Stimulated activated CD4-positive, alpha-beta T cell treated with anti-CD3 and anti-CD28 coated beads, Interleukin-4, amount 100 ng/mL, for 48 hours (primary cell): Measurements from ENCODE around the gene COX5A.
"Not testable (repeated sequence)": the region's sequence is repeated elsewhere in the genome, so short reads cannot be mapped to it uniquely, and the experiment has no call there.

ENCODE experiments used
- DNase-seq, 2 donors: peaks; one replicate each; pipeline ENCODE4 v3.0.0-alpha.2; 2020; ENCODE audit warnings: low read depth in 2 of 2

COX5A gene

DNA sequence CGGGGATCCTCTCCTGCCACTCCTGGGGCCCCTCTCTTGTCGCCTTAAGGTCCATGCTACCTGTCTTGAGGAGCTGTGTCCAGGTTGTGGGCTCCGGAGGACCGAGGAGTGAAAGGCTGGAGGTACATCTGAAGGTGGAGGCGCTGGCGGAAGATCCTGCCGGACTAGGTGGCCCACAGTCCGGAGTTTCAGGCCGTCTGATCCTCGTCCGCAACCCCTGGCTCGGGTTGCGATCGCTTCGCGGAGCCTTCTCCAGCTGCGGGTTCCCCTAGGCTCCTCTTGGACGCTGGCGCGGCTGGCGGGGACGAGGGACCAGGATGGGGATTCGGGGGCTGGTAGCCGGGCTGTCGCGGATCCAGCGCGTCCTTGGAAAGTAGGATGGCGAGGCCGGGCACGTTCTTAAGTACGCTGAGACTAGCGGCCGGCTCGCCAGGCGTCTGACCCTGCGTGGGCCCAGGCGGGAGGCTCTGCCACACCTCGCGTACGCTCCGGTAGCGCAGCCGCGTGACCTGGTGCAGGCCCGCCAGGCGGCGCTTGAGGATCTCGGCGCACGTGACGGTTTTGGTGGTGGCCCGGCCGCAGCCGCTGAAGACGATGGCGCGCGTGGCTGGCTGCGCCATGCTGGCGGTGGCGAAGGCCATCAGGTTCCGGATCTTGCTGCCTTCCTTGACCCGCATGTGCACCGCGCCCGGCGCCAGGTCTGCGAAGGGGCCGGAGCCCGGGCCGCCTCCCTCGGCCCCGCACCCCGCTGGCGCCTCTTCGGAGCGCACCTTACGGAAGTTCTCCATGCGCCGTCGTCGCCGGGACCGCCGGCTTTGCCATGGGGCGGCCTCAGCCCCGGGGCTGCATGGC is 18.1 kb upstream of the COX5A start:
- DNase-seq = peak; percentile 63 to 65

DNA sequence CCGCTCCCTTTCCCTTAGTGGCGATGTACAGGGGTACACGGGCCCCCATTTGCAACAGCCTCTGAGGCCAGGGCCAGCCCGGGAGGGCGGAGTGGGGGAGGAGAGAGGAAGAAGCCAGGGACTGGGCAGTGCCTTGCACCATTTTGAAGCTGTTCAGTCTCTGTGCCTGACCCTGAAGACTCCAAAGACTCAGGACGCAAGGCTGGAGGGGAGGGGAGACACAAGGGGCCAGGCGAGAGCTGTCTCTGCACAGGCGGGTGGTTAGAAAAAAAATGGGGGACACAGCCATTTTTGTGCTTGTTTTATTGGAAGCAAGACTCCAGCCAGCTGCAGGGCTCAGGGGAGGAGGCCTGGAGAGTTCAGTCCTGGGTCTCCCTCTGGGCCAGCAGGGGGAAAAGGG is 17.1 kb upstream of the COX5A start:
- no peak for DNase-seq

DNA sequence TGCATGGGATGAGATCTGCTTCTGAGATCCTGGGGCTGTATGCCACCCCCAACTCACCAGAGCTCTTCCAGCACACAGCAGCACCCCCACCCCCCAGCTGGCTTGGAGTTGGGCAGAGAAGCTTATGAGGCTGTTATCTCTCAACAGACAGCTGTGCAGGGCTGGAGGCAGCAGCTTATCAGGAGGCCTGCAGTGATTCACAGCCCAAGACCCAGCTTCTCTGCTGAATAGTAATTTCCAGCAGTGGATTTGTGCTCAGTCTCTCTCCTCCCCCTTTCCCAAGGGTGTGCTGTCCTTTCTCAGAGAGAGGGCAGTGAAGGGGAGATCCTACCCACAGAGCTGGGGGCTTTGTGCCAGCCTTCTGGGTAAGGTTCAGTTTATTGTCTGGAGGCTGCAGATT is 16.6 kb upstream of the COX5A start:
- DNase-seq = no peak

DNA sequence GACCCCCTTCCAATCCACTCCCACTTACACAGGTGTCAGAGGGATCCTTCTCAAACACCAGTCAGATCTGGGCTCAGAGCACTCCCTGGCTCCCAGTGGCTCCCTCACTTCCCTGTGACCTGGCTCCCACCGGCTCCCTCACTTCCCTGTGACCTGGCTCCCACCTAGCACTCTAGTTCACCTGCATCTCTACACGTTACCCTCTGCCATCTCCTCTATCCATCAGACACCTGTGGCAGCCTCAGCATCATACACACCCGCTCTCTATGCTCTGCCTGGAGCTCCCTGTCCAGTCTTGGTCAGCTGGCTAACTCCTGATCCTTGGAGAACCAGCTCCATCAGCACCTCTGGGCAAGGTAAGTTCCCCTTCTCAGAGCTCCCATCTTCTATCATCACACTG is 13.1 kb upstream of the COX5A start:
- DNase-seq = no peak

GRCh38 chr15:74950078-74950908 is 12.4 kb upstream of the COX5A start:
- DNase-seq = peak; percentile 66 to 78

GRCh38 chr15:74937272-74937589 is 642 bp downstream of the COX5A start:
- DNase-seq = no peak

GRCh38 chr15:74935193-74935592 is 2.7 kb downstream of the COX5A start:
- not testable (repeated sequence) for DNase-seq

DNA sequence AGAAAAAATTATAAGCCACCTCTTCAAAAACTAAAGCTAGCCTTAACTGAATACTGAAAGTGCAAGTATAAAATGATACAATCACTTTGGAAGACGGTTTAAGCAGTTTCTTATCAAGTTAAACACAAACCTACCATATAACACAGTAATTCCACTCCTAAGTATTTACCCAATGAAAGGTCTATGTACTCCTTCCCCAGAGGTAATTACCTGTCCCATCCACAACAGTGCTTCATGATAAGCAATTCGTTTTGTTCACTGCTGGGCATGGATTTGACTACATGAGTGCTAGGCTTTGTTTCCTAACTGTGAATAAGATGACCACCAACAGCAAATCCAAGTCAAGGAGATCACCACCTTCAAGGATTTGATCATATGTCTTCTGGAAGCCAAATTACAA is 4.3 kb downstream of the COX5A start:
- DNase-seq = no peak

GRCh38 chr15:74928771-74929198 is 9.1 kb downstream of the COX5A start:
- no peak for DNase-seq

GRCh38 chr15:74924525-74924924 is 13.3 kb downstream of the COX5A start:
- no peak for DNase-seq

- DNase-seq = no peak
Measured at GRCh38 chr15:74920456-74920855, 17.4 kb downstream of the COX5A start.

- DNase-seq = no peak
Measured at GRCh38 chr15:74917676-74918075, 20.2 kb downstream of the COX5A start.

- DNase-seq = not testable (repeated sequence)
Measured at GRCh38 chr15:74913799-74914198, 24.1 kb downstream of the COX5A start.

DNA sequence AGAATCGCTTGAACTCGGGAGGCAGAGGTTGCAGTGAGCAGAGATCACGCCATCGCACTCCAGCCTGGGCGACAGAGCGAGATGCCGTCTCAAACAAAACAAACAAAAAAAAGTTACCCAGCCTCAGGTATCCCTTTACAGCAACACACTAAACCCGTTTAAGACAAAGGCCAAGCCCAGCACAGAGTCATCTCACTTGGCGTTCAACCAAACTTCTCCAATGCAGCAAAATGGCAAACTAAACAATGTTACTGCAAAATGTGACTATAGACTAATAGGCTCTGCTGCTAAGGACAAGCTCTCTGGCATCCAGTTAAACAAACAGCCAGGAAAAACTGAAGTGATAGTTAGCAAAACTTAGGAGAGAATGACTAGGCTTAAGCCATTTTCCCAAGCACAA is 24.8 kb downstream of the COX5A start:
- DNase-seq = no peak

- DNase-seq = no peak
Measured at GRCh38 chr15:74908635-74909034, 29.2 kb downstream of the COX5A start.

- no peak for DNase-seq
Measured at GRCh38 chr15:74907163-74907870, 30.6 kb downstream of the COX5A start.

GRCh38 chr15:74906450-74907162 is 31.3 kb downstream of the COX5A start, which contains the start of gene FAM219B:
Gene FAM219B (minus strand): TSS chr15:74906851. CDS start chr15:74906800, 51 bp downstream.
- peak; percentile 70 to 74 for DNase-seq

DNA sequence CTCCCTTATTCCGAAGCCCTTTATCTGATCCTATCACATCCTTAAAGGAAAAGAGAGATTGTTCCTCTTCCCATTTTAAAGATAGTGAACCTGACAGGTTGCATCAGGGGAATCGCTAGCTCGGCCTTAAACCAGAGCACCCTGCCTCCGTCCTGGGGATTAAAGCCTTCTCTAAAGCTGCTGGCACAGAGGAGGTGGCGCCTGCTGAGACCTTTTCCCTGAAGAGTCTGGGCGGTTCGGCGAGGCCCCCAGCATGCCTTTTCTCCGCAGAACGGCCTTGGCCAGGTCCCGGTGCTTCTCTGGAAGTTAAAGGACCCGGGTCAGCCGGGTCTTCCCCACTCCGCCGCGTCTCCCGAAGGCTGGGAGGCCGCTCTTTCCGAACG is 31.8 kb downstream of the COX5A start:
- peak in 1 of 2 donors; percentile 17 for DNase-seq

GRCh38 chr15:74904190-74904805 is 33.6 kb downstream of the COX5A start:
- no peak for DNase-seq

DNA sequence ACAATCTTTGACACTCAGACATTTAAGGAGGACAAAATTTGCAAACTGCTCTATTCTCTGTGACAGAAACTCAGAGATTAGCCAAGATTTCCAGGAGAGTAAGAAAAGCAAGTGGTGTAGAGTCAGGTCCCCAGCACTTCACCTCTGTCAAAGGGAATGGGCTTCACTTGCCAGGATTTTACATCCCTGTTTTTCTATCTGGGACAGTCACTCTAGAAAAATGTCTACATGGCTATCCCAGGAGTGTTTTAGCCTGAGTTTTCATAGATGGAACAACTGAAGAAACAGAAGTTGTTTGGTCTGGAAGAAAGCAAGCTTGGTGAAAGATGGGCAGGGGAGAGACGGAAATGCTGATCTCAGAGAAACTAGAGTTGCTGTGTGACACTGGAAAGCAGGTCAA is 34.2 kb downstream of the COX5A start:
- DNase-seq = no peak
